Activated T-helper 2 cell treated with anti-CD3 and anti-CD28 coated beads, Interferon-gamma antibody, Interleukin-2, Interleukin-4, amounts not matched to agents 10 μg/mL and 5 μg/mL and 100 μg/mL, durations not matched to agents 14 hours and 24 hours and 36 hours (primary cell): Measurements from ENCODE around the gene WFDC1. TPM values are rescaled to one million over a fixed set of nuclear protein-coding genes. Genes with fewer than 3 reads are reported as not detected.

ENCODE experiments used
- DNase-seq: peaks from one replicate; pipeline ENCODE4 v3.0.0; 2021; ENCODE audit warnings: low spot score
- H3K27ac Mint-ChIP-seq: one replicate; pipeline ENCODE4 v1.8.0; 2021; ENCODE audit warnings: mixed read lengths
- H3K27me3 Mint-ChIP-seq: one replicate; pipeline ENCODE4 v1.8.0; 2021; ENCODE audit warnings: low read depth, mixed read lengths
- H3K36me3 Mint-ChIP-seq: one replicate; pipeline ENCODE4 v1.8.0; 2021; ENCODE audit warnings: low read depth, mixed read lengths
- H3K4me1 Mint-ChIP-seq: one replicate; pipeline ENCODE4 v1.8.0; 2021; ENCODE audit warnings: low read depth, mixed read lengths
- H3K4me3 Mint-ChIP-seq: one replicate; pipeline ENCODE4 v1.8.0; 2021; ENCODE audit warnings: low read depth, mild to moderate bottlenecking, moderate library complexity, mixed read lengths
- H3K9me3 Mint-ChIP-seq: one replicate; pipeline ENCODE4 v1.8.0; 2021; ENCODE audit warnings: mixed read lengths
- intact Hi-C: fragments of 100-400 bp; cut with micrococcal nuclease; formaldehyde crosslinking; loops from one replicate; pipeline ENCODE4 v1.15.1; 2023
- total RNA-seq: library from RNA; stranded (reverse); gene quantifications from 2 replicates; pipeline ENCODE4 v1.2.3, GENCODE V29; 2022

The WFDC1 gene
- total RNA-seq, 1 donor from 2014 or later: not detected

DNA sequence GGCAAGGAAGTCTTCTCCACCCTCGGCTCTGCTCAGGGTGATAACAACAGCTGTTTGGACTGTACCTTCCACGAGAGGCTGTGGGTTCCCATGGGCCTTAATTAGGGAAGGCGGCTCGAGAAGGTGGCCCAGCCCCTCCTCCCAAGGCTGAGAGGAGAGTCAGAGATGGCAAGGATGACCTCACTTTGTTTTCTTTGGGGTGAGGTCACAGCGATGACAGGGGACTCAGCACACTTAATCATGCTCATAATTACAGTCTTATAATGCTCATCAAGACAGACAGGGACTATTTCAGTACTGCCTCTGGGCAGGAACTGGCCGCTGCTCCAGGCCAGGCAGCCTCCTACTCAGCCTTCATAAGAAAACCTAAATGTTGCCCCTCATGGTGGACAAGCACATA, 19.7 kb downstream of the WFDC1 start:
- no peak for DNase-seq
- Mint-ChIP-seq H3K4me3 (no peak overlapping the region), H3K9me3 (peaks cover 4% of the 10 kb centered on the region), H3K4me1 (no peaks in the 10 kb centered on the region), H3K27ac (no peak overlapping the region), H3K36me3 (no peaks in the 10 kb centered on the region), H3K27me3 (peaks cover 19% of the 10 kb centered on the region)
- intact Hi-C loops: no loop called here

DNA sequence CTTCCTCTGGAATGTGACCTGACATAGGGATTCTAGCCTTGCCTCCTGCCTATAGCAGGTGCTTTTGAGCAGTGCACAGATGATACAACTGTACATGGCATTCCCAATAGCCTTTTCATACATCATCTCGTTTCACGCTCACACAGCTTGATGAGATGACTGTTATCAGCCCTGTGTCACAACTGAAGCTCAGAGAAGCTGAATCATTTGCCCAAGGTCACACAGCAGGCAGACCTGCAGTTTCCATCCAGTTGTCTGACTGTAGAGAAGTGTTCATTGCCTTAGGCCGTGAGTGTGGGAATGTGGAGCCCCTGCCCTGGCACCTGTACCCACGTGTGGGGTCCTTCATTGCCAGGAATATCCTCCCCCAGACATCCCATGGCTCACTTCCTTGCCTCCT, 20.1 kb downstream of the WFDC1 start:
- Mint-ChIP-seq H3K27me3 (peaks cover 19% of the 10 kb centered on the region), H3K36me3 (no peaks in the 10 kb centered on the region), H3K9me3 (peaks cover 4% of the 10 kb centered on the region), H3K27ac (no peak overlapping the region), H3K4me3 (no peak overlapping the region), H3K4me1 (no peaks in the 10 kb centered on the region)
- intact Hi-C loops: no loop called here
- no peak for DNase-seq

DNA sequence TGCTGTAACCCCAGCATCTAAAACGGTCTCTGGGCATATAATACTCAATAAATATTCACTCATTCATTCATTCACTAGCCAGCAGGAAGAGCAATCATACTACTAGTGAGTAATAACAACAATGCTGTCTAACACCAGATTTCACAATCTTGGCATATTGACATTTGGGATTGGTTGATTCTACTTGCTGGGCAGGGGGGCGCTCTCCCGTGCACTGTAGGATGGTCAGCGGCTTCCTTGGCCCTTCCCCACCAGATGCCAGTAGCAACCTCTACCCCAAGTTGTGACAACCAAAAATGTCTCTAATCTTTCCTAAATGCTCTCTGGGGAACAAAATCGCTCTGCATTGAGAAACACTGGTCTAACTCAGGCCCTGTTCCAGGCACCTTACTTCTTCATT, 20.7 kb downstream of the WFDC1 start:
- Mint-ChIP-seq H3K27me3 (peaks cover 19% of the 10 kb centered on the region), H3K9me3 (peaks cover 4% of the 10 kb centered on the region), H3K36me3 (no peaks in the 10 kb centered on the region), H3K4me3 (no peak overlapping the region), H3K4me1 (no peaks in the 10 kb centered on the region), H3K27ac (no peak overlapping the region)
- intact Hi-C loops: no loop called here
- DNase-seq: no peak

DNA sequence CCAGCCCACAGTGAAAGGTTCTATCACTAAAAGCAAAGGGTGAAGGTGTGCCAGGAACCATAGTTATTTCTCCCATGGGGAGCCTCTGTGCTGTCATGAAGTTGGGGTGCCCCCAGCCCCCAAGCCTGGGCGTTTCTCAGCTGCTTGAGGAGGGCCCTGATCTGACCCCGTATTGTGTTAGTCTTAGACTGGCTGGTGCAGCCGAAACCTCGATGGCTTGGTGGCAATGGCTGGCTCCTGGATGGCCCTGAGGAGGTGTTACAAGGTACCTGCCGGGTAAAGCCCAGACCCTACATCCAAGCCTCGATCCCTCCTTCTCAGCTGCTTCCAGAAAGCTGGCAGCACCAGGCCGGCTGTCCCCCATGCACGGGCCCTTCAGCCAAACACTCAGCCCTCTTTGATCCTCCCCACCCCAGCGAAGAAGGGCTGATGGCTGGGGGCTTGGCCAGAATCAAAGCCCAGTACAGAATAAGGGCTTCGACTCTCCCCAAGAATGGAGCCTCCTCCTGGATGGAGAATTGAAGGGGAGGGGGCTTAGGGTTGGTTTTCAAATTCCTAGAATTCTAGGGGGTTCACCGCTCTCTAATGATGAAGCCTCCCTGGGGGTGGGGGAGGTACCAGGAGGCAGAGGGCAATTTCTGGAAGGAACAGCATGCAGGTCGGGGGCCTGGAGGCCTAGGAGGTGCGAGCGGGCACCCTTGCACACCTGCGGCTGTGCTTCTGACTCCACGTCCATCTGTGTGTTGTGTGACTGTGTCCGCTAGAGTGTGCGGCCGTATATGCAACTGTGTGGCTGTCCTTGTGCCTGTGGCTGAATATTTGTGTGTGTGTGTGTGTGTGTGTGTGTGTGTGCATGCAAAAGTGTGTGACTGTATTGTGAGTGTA, 23.7 kb downstream of the WFDC1 start:
- Mint-ChIP-seq H3K4me1 (no peaks in the 10 kb centered on the region), H3K36me3 (no peaks in the 10 kb centered on the region), H3K27ac (no peak overlapping the region), H3K9me3 (peaks cover 4% of the 10 kb centered on the region), H3K27me3 (peaks cover 8% of the 10 kb centered on the region), H3K4me3 (no peak overlapping the region)
- DNase-seq: no peak
- intact Hi-C loops: no loop called here

GRCh38 chr16:84319146-84319760, 24.6 kb downstream of the WFDC1 start:
- peaks cover 5% of the 10 kb centered on the region for H3K27me3 Mint-ChIP-seq
- H3K27ac Mint-ChIP-seq: no peak overlapping the region
- intact Hi-C loops: no loop called here
- peaks cover 4% of the 10 kb centered on the region for H3K9me3 Mint-ChIP-seq
- H3K36me3 Mint-ChIP-seq: no peaks in the 10 kb centered on the region
- no peak for DNase-seq
- no peaks in the 10 kb centered on the region for H3K4me1 Mint-ChIP-seq
- no peak overlapping the region for H3K4me3 Mint-ChIP-seq

DNA sequence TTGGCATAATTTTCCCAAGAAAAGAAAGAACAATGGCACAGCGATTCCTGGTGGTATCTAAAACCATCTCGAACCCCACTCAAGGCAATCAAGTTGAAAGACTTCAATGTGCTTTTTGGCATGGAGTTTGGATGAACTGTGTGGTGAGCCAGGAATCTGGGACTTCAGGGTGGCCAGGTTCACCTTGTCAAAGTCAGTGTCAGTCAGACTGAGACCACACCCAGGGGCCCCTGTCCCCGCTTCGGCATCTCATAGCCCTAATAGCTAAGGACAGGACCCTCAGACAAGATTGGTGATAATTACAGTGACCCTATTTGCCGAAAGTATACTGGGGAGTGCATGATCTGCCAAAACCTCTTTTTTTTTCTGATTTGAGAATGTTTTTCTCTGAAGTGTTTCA, 25.8 kb downstream of the WFDC1 start:
- no peaks in the 10 kb centered on the region for H3K4me1 Mint-ChIP-seq
- no peak overlapping the region for H3K27ac Mint-ChIP-seq
- no peak overlapping the region for H3K4me3 Mint-ChIP-seq
- intact Hi-C loops: loop anchor here (10.0 kb wide), 1 partner anchor 64 kb away; no protein-coding TSS in a partner anchor
- H3K27me3 Mint-ChIP-seq: no peaks in the 10 kb centered on the region
- H3K36me3 Mint-ChIP-seq: no peaks in the 10 kb centered on the region
- DNase-seq: no peak
- H3K9me3 Mint-ChIP-seq: peaks cover 4% of the 10 kb centered on the region

- Mint-ChIP-seq H3K4me3 (no peak overlapping the region), H3K27me3 (no peaks in the 10 kb centered on the region), H3K9me3 (peaks cover 4% of the 10 kb centered on the region), H3K4me1 (no peaks in the 10 kb centered on the region), H3K27ac (no peak overlapping the region), H3K36me3 (no peaks in the 10 kb centered on the region)
- DNase-seq: no peak
- intact Hi-C loops: loop anchor here (10.0 kb wide), 1 partner anchor 63 kb away; no protein-coding TSS in a partner anchor
Observed at GRCh38 chr16:84321932-84322331, 27.3 kb downstream of the WFDC1 start.

- Mint-ChIP-seq H3K27me3 (no peaks in the 10 kb centered on the region), H3K4me3 (no peak overlapping the region), H3K9me3 (peaks cover 4% of the 10 kb centered on the region), H3K4me1 (no peaks in the 10 kb centered on the region), H3K36me3 (no peaks in the 10 kb centered on the region), H3K27ac (no peak overlapping the region)
- intact Hi-C loops: loop anchor here (10.0 kb wide), 1 partner anchor 62 kb away; no protein-coding TSS in a partner anchor
- no peak for DNase-seq
Observed at GRCh38 chr16:84322749-84323148, 28.1 kb downstream of the WFDC1 start.

DNA sequence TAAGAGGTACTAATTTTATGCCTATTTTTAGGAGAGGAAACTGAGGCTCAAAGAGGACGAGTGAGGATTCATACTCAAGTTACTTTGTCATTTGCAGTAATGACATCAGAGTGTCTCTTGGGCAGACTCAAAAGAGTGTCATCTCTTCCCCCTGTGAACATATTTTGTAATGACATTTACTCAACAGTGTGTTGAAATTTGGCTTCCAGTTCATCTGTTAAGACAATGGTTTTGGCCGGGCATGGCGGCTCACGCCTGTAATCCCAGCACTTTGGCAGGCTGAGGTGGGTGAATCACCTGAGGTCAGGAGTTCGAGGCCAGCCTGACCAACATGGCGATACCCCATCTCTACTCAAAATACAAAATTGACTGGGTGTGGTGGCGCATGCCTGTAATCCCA, 28.9 kb downstream of the WFDC1 start:
- intact Hi-C loops: loop anchor here (10.0 kb wide), 1 partner anchor 61 kb away; no protein-coding TSS in a partner anchor
- no peak overlapping the region for H3K4me3 Mint-ChIP-seq
- DNase-seq: no peak
- no peaks in the 10 kb centered on the region for H3K27me3 Mint-ChIP-seq
- no peaks in the 10 kb centered on the region for H3K4me1 Mint-ChIP-seq
- H3K27ac Mint-ChIP-seq: no peak overlapping the region
- peaks cover 4% of the 10 kb centered on the region for H3K9me3 Mint-ChIP-seq
- no peaks in the 10 kb centered on the region for H3K36me3 Mint-ChIP-seq

- no peak overlapping the region for H3K4me3 Mint-ChIP-seq
- DNase-seq: no peak
- no peaks in the 10 kb centered on the region for H3K36me3 Mint-ChIP-seq
- intact Hi-C loops: loop anchor here (10.0 kb wide), 1 partner anchor 60 kb away; no protein-coding TSS in a partner anchor
- H3K4me1 Mint-ChIP-seq: no peaks in the 10 kb centered on the region
- no peaks in the 10 kb centered on the region for H3K9me3 Mint-ChIP-seq
- no peaks in the 10 kb centered on the region for H3K27me3 Mint-ChIP-seq
- no peak overlapping the region for H3K27ac Mint-ChIP-seq
Observed at GRCh38 chr16:84324434-84325262, 30.0 kb downstream of the WFDC1 start.

GRCh38 chr16:84326545-84326944, 31.9 kb downstream of the WFDC1 start:
- Mint-ChIP-seq H3K9me3 (no peaks in the 10 kb centered on the region), H3K4me1 (no peaks in the 10 kb centered on the region), H3K4me3 (no peak overlapping the region), H3K27ac (no peak overlapping the region), H3K27me3 (no peaks in the 10 kb centered on the region), H3K36me3 (no peaks in the 10 kb centered on the region)
- DNase-seq: no peak
- intact Hi-C loops: loop anchor here (10.0 kb wide), 1 partner anchor 58 kb away; no protein-coding TSS in a partner anchor

DNA sequence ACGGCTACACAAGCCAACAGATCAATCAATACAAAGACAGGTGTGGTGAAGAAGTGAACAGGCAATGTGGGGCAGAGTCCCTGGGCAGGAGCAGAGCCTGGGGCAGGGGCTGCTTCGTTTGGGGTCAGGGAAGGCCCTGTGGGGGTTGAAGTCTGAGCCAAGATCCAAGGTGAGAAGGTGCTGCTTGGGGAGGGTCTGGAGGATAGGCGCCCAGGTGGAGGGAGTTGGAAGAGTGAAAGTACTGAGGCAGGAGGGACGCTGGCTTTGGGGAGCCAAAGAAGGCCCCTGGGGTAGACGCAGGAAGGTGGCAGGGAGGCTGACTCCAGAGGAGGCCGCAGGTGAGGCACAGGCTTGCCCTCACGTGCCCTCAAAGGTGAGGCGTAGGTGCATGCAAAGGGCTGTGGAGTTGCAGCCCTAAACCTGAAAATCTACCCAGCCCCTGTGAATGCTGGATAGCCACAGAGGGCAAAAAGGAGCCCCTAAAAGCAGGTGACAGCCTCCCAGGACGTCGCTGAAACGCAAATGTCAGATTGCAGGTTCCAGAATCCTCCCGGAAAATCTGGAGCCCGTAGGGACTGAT, 33.3 kb downstream of the WFDC1 start:
- H3K36me3 Mint-ChIP-seq: no peaks in the 10 kb centered on the region
- H3K9me3 Mint-ChIP-seq: no peaks in the 10 kb centered on the region
- DNase-seq: no peak
- no peak overlapping the region for H3K4me3 Mint-ChIP-seq
- no peaks in the 10 kb centered on the region for H3K4me1 Mint-ChIP-seq
- no peaks in the 10 kb centered on the region for H3K27me3 Mint-ChIP-seq
- intact Hi-C loops: loop anchor here (10.0 kb wide), 1 partner anchor 57 kb away; no protein-coding TSS in a partner anchor
- no peak overlapping the region for H3K27ac Mint-ChIP-seq
